Adrenal gland (tissue), 12 donors: Measurements from ENCODE around the gene SPATS2. TPM values are rescaled to one million over a fixed set of nuclear protein-coding genes. Genes with fewer than 3 reads are reported as not detected.

Experiments
- DNase-seq, 7 donors: peaks; one replicate each; pipeline ENCODE4 v3.0.0-alpha.2; 2019 to 2020
- H3K27ac ChIP-seq, 5 donors: fragments of 200-600 bp; sonication (generic) in 4 of 5; 1 replicate in 3 of 5; 2 replicates in 2 of 5; pipeline versions ENCODE4 v1.5.1 to v1.8.0; 2016 to 2020; ENCODE audit warnings: mild to moderate bottlenecking in 1 of 5
- H3K27me3 ChIP-seq: fragments of 200-600 bp; 2 replicates; pipeline ENCODE4 v1.8.0; 2021
- H3K36me3 ChIP-seq, 2 donors: fragments of 200-600 bp; replicated peaks in 1 of 2; 1 replicate in 1 of 2; 2 replicates in 1 of 2; pipeline versions ENCODE4 v1.5.1 to v1.8.0; 2018 to 2022
- H3K4me1 ChIP-seq, 2 donors: fragments of 200-600 bp; replicated peaks in 1 of 2; 1 replicate in 1 of 2; 2 replicates in 1 of 2; pipeline versions ENCODE4 v1.5.1 to v1.8.0; 2018 to 2021
- H3K4me3 ChIP-seq, 4 donors: fragments of 200-600 bp; sonication (generic) in 3 of 4; one replicate each; pipeline ENCODE4 v1.5.1; 2016 to 2018
- H3K9me3 ChIP-seq, 3 donors: fragments of 200-600 bp; sonication (generic) in 1 of 3; replicated peaks in 1 of 3; 1 replicate in 2 of 3; 2 replicates in 1 of 3; pipeline versions ENCODE4 v1.5.1 to v1.8.0; 2016 to 2021
- POLR2A ChIP-seq, 2 donors: fragments of 450-650 bp; IDR thresholded peaks; one replicate each; pipeline ENCODE4 v1.6.1; 2017; ENCODE audit warnings: antibody characterized with exemption in 2 of 2, mild to moderate bottlenecking in 2 of 2, moderate library complexity in 1 of 2
- WGBS, 4 donors: extraction: QIAGEN DNeasy Blood & Tissue Kit in 2 of 4; methylation state at CpG; one replicate each; pipeline versions ENCODE4 v1.1.5 to v1.1.7; 2013 to 2017; 5-methylcytosine and 5-hydroxymethylcytosine counted together
- intact Hi-C, 2 donors: fragments of 100-400 bp; cut with DNase I; formaldehyde crosslinking; loops; one replicate each; pipeline versions ENCODE4 v1.14.1 to v1.15.0; 2022 to 2023
- polyA plus RNA-seq, 3 donors: library from polyadenylated mRNA; stranded (reverse); fragments of 200-250 nt in 2 of 3; fragments of 350-450 nt in 1 of 3; fragmentation: Illumina TruSeq in 1 of 3; extraction: RNeasy Lipid Tissue Mini Kit (QIAGEN cat#74804) in 1 of 3; gene quantifications; one replicate each; pipeline ENCODE4 v1.2.3, GENCODE V29; 2013 to 2014
- total RNA-seq, 9 donors: library from RNA; depleted of rRNA in 4 of 9; stranded (reverse); fragments of >200 nt in 4 of 9; fragments of 120-200 nt in 1 of 9; fragmentation: NEBNext Ultra II Directional in 1 of 9; extraction: Animal tissue kit (Norgen Biotek cat#: 25700) in 1 of 9; gene quantifications; one replicate each; pipeline versions ENCODE4 v1.1.0 to v1.2.4, GENCODE V29; 2013 to 2023
- TF ChIP-seq, protein P1 (sequence below), 6 experiments: fragments of 450-650 bp in 4 of 6; fragments of 200-600 bp in 2 of 6; sonication (generic) in 1 of 6; IDR thresholded peaks; 1 replicate in 5 of 6; 2 replicates in 1 of 6; pipeline versions ENCODE4 v1.5.1 to v1.8.0; 2016 to 2021; ENCODE audit warnings: antibody characterized with exemption in 6 of 6, mild to moderate bottlenecking in 2 of 6, moderate library complexity in 1 of 6
- donor health status: healthy with polysubstance abuse.
- donor health status: Bipolar disorder and iron deficiency.
- donor health status: DM: yes; HTN: yes; CAD: no.
- donor health status: DM: no; HTN: no; CAD: no.
- donor health status: DM: no; HTN: no; CAD: no.
- donor health status: DM: yes; HTN: yes; CAD: no.

The SPATS2 gene
- total and polyA plus RNA-seq, 12 donors, result 4.9 to 23.1 (median 15.1) TPM

- H3K27ac ChIP-seq, result no peak overlapping the region
- H3K4me3 ChIP-seq, result no peak overlapping the region
- DNase-seq, result no peak
- intact Hi-C loops, result no loop called here
- no peaks in the 10 kb centered on the region for H3K27me3 ChIP-seq
- H3K9me3 ChIP-seq, result no peaks in the 10 kb centered on the region
- no peaks in the 10 kb centered on the region for H3K36me3 ChIP-seq
- WGBS, 4 donors, result 47 to 64% (median 54%) methylated on average over 1 of the region's 1 CpG
- no peaks in the 10 kb centered on the region for H3K4me1 ChIP-seq
- TF ChIP-seq POLR2A (IDR thresholded peaks at IDR 0.05), result no peak
- TF ChIP-seq, protein P1, sequence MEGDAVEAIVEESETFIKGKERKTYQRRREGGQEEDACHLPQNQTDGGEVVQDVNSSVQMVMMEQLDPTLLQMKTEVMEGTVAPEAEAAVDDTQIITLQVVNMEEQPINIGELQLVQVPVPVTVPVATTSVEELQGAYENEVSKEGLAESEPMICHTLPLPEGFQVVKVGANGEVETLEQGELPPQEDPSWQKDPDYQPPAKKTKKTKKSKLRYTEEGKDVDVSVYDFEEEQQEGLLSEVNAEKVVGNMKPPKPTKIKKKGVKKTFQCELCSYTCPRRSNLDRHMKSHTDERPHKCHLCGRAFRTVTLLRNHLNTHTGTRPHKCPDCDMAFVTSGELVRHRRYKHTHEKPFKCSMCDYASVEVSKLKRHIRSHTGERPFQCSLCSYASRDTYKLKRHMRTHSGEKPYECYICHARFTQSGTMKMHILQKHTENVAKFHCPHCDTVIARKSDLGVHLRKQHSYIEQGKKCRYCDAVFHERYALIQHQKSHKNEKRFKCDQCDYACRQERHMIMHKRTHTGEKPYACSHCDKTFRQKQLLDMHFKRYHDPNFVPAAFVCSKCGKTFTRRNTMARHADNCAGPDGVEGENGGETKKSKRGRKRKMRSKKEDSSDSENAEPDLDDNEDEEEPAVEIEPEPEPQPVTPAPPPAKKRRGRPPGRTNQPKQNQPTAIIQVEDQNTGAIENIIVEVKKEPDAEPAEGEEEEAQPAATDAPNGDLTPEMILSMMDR (IDR thresholded peaks at IDR 0.05), result no peak
Measured at GRCh38 chr12:49442915-49443314, 75.7 kb downstream of the SPATS2 start.

- 84 to 99% (median 97%) methylated on average over 4 of the region's 4 CpGs for WGBS, 4 donors
- H3K4me3 ChIP-seq, result no peak overlapping the region
- intact Hi-C loops, result no loop called here
- H3K27me3 ChIP-seq, result no peaks in the 10 kb centered on the region
- DNase-seq, result no peak
- H3K9me3 ChIP-seq, result no peaks in the 10 kb centered on the region
- H3K27ac ChIP-seq, result no peak overlapping the region
- no peak for TF ChIP-seq POLR2A (IDR thresholded peaks at IDR 0.05)
- TF ChIP-seq, protein P1 (IDR thresholded peaks at IDR 0.05), result no peak
- H3K36me3 ChIP-seq, result no peaks in the 10 kb centered on the region
- H3K4me1 ChIP-seq, result no peaks in the 10 kb centered on the region
Measured at GRCh38 chr12:49446571-49446970, 79.3 kb downstream of the SPATS2 start.

- H3K27ac ChIP-seq, result no peak overlapping the region
- no peak for TF ChIP-seq POLR2A (IDR thresholded peaks at IDR 0.05)
- TF ChIP-seq, protein P1 (IDR thresholded peaks at IDR 0.05), result no peak
- WGBS, 4 donors, result 88 to 93% (median 88%) methylated on average over 3 of the region's 3 CpGs
- H3K9me3 ChIP-seq, result no peaks in the 10 kb centered on the region
- H3K36me3 ChIP-seq, result no peaks in the 10 kb centered on the region
- H3K4me1 ChIP-seq, result no peaks in the 10 kb centered on the region
- intact Hi-C loops, result no loop called here
- DNase-seq, result no peak
- no peak overlapping the region for H3K4me3 ChIP-seq
- no peaks in the 10 kb centered on the region for H3K27me3 ChIP-seq
Measured at GRCh38 chr12:49448858-49449257, 81.6 kb downstream of the SPATS2 start.

- Histone ChIP-seq H3K27me3 (no peaks in the 10 kb centered on the region), H3K4me3 (no peak overlapping the region), H3K9me3 (no peaks in the 10 kb centered on the region), H3K27ac (no peak overlapping the region), H3K36me3 (no peaks in the 10 kb centered on the region), H3K4me1 (no peaks in the 10 kb centered on the region)
- 58 to 92% (median 83%) methylated on average over 3 of the region's 3 CpGs for WGBS, 4 donors
- intact Hi-C loops, result no loop called here
- no peak for DNase-seq
- TF ChIP-seq, protein P1 (IDR thresholded peaks at IDR 0.05), result no peak
- TF ChIP-seq POLR2A (IDR thresholded peaks at IDR 0.05), result no peak
Measured at GRCh38 chr12:49451468-49452259, 84.4 kb downstream of the SPATS2 start.
